Epithelial cell of proximal tubule (primary cell): ENCODE measurements around the gene CXXC4. TPM values are rescaled to one million over a fixed set of nuclear protein-coding genes. Genes with fewer than 3 reads are reported as not detected.
A peak's percentile ranks its signal among the peaks of the same experiment; 100 is the strongest.

ENCODE experiments used
- DNase-seq: peaks from one replicate; pipeline ENCODE4 v3.0.0-alpha.2; 2011; ENCODE audit warnings: low read depth
- H3K4me3 ChIP-seq: 2 replicates; pipeline ENCODE4 v1.5.1; 2011; ENCODE audit warnings: low read depth, mild to moderate bottlenecking, low read length
- total RNA-seq: library from RNA; depleted of rRNA; stranded (reverse); fragments of >200 nt; gene quantifications from 2 replicates; pipeline ENCODE4 v1.2.3, GENCODE V29; 2015
- TF ChIP-seq, protein P1 (sequence below): conservative IDR thresholded peaks from 2 replicates; pipeline ENCODE4 v1.5.1; 2012; ENCODE audit warnings: low read depth, mild to moderate bottlenecking, low read length

Gene CXXC4
- under 0.01 and 0.29 TPM in 2 replicates for total RNA-seq

DNA sequence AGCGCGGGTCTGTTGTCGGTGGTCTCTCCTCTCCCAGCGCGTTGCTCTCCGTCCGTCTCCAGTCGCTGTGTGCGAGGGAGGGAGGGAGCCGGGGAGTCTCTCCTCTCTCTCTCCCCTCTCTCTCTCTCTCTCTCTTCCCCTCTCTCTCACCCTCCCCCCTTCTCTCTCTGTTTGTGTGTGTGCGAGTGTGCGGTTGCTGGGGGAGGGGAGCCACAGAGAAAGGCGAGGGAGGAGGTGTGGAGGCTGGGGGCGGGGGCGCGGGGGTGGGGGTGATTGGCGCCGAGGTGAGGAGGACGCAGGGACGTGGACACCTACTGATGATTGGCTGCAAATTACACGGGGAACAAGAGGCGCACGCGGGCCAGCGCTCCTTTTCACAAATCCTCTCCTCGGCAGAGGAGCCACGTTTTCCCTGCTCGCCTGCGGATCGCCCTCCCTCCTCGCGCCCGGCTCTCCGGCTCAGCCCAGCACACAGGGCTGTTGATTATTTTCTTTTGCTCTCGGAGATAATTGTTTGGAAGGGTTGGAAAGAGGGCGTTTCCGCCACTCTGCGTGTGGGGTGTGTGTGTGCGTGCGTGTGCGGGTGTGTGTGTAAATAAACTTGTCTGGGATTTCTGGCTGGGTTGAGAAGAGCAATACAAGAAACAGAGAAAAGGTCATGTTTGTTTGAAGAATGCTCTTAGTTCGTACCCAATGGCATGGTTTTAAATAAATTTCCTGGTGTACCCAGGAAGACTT lies at the start of gene CXXC4:
Gene CXXC4, minus strand, starts transcription at position 73 of the 738 bp plus-strand sequence. CDS start 3,092 bp downstream, outside the sequence.
- peak within 1 kb of the TSS; percentile 60 for H3K4me3 ChIP-seq
- DNase-seq: no peak
- TF ChIP-seq, protein P1, sequence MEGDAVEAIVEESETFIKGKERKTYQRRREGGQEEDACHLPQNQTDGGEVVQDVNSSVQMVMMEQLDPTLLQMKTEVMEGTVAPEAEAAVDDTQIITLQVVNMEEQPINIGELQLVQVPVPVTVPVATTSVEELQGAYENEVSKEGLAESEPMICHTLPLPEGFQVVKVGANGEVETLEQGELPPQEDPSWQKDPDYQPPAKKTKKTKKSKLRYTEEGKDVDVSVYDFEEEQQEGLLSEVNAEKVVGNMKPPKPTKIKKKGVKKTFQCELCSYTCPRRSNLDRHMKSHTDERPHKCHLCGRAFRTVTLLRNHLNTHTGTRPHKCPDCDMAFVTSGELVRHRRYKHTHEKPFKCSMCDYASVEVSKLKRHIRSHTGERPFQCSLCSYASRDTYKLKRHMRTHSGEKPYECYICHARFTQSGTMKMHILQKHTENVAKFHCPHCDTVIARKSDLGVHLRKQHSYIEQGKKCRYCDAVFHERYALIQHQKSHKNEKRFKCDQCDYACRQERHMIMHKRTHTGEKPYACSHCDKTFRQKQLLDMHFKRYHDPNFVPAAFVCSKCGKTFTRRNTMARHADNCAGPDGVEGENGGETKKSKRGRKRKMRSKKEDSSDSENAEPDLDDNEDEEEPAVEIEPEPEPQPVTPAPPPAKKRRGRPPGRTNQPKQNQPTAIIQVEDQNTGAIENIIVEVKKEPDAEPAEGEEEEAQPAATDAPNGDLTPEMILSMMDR: no peak

DNA sequence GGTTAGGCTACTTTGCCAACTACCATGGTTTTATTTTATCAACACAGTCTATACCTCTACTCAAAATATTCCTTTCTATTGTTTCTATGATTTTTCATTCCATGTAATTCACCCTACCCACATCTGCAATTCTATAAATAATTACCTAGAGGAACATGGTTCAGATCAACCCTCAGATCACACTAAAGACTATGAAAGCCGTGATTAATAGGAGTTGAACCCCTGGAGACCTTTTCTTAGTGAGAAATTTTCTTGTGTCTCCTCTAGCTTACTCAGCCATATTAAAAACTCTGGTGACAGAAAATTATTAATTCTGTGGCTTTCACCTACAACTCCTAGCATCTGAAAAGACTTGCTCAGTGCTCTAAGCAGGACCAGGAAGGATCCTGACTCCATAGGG lies 38.5 kb upstream of the CXXC4 start:
- no peak for DNase-seq
- TF ChIP-seq, protein P1: no peak

DNA sequence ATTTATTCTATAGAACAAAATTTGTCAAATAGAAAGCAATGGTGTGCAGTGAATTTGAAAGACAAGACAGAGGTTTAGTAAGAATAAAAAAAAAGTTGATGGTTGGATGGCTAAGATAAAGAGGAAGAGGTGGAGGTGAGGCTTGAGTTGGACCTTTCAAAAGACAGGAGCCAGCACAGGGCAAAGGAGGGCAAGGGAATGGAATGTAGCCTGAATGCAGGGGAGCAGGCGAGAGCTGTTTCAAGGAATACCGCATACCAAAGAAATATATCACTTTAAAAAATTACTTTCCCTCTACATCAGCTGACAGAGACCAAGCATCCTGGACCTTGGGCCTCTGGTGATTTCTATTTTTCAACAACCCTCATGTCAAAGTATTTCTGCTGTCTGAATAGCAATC lies 38.0 kb upstream of the CXXC4 start:
- H3K4me3 ChIP-seq: no peak overlapping the region
- no peak for DNase-seq
- TF ChIP-seq, protein P1: no peak

More for the DNA sequence above, 38.5 kb upstream of the CXXC4 start:
- H3K4me3 ChIP-seq: no peak overlapping the region

DNA sequence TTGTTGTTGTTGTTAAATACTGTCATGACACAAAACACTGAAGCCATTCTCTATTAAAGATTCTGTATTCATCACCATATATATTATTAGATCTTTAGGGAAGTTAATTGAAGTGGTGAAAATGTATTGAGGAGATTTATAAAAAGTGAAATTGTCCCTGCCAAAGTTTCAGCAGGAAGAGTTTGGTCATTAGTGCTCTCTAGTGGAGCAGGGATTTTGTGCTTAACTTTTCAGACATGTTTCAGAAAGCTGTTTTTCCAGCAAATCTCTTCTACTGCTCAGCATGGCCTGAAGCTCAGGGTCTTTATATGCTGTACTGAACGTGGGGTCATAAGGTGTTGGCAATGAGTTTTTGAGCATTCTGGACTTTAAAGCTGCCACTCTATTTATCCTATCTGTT lies 36.7 kb upstream of the CXXC4 start:
- DNase-seq: no peak
- TF ChIP-seq, protein P1: peak; percentile 31

DNA sequence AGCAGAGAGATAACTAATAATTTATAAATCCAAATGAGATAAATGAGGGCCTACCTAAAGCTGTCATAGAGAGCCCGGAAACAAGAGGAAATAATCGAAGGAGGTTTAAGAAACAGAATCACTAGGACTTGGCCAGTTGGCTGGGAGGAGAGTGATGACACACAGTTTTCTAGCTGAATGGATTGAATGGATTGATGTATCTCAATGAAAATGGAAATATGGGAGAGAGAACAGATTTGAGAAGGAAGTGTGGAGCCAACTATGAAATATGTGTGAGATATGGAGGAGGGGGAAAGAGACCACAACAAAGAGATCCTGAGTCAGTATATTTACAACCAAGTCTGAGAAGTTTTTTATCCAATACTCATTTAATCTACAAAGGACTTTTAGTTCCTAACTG lies 35.7 kb upstream of the CXXC4 start:
- TF ChIP-seq, protein P1: no peak
- no peak overlapping the region for H3K4me3 ChIP-seq
- DNase-seq: no peak

More for the DNA sequence above, 36.7 kb upstream of the CXXC4 start:
- H3K4me3 ChIP-seq: no peak overlapping the region

DNA sequence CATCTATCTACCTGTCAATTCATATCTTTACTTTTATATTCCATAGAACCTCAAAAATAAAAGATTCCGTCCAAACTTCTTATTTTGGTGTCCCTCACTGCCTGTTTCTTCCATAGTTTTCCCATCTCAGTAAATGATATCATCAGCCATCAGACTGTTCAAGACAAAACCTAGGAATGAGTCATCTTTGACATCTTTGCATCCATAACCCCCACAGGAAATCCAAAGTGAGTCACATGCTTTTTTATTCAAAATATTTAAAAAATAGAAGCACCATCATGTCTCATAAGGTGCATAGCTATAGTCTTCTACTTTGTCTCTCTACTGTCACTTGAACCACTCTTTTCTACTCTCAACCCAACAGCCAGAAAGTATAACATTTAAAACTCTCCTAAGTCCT lies 29.9 kb upstream of the CXXC4 start:
- no peak for DNase-seq
- TF ChIP-seq, protein P1: no peak
- no peak overlapping the region for H3K4me3 ChIP-seq

DNA sequence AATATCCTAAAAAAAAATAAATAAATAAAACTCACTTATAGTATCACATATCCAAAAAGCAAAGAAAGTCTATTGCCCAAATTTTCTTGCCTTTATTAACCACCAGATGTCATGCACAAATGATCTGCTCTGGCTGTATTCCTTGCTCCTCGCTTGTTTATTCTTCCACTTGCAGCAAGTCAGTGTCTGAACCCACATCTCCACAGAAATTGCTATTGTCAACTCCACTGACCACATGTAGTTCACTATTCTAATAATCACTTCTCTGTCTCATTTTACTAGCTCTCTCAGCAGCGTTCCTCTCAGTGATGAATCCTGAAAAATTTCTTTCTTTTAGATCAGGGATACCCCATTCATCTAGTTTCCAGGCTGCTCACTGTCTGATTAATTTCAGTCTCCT lies 29.3 kb upstream of the CXXC4 start:
- no peak overlapping the region for H3K4me3 ChIP-seq
- TF ChIP-seq, protein P1: no peak
- no peak for DNase-seq
